ENCODE data around the gene MET.

MET gene

DNA sequence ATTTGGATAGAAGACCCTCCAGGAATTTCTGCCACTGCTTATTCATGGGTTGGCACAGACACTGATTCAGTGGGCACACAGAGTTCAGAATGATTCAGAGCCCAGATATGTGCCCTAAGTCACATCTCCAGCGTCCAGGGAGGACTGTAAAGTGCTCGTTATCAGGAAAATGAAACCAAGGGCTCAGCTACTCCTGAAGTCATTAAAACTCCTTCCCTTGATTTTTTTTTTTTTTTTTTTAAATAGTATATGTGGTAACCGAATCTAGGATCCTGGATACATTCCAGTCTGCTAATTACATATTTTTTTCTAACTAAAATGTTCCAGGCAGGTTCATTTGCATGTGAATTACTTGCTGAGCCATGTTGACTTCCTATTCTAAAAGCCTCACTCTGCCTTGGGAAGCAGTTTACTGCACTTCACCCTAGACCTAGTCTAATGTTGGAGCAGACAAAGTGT is 34.7 kb downstream of the MET start (continued):
- no peak for TF ChIP-seq ZBTB10 (tag by site-specific recombination; IDR thresholded peaks at IDR 0.05)
- no peak for TF ChIP-seq ZNF529 (tag by site-specific recombination; IDR thresholded peaks at IDR 0.05; ENCODE audit: insufficient replicate concordance)
- TF ChIP-seq ZBTB8A (tag by site-specific recombination; IDR thresholded peaks at IDR 0.05): peak; percentile 53
- TF ChIP-seq, protein P1, sequence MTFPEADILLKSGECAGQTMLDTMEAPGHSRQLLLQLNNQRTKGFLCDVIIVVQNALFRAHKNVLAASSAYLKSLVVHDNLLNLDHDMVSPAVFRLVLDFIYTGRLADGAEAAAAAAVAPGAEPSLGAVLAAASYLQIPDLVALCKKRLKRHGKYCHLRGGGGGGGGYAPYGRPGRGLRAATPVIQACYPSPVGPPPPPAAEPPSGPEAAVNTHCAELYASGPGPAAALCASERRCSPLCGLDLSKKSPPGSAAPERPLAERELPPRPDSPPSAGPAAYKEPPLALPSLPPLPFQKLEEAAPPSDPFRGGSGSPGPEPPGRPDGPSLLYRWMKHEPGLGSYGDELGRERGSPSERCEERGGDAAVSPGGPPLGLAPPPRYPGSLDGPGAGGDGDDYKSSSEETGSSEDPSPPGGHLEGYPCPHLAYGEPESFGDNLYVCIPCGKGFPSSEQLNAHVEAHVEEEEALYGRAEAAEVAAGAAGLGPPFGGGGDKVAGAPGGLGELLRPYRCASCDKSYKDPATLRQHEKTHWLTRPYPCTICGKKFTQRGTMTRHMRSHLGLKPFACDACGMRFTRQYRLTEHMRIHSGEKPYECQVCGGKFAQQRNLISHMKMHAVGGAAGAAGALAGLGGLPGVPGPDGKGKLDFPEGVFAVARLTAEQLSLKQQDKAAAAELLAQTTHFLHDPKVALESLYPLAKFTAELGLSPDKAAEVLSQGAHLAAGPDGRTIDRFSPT (tag by site-specific recombination; IDR thresholded peaks at IDR 0.05): peak; percentile 58; the same call in 1 of the 2 replicates
- TF ChIP-seq, protein P2, sequence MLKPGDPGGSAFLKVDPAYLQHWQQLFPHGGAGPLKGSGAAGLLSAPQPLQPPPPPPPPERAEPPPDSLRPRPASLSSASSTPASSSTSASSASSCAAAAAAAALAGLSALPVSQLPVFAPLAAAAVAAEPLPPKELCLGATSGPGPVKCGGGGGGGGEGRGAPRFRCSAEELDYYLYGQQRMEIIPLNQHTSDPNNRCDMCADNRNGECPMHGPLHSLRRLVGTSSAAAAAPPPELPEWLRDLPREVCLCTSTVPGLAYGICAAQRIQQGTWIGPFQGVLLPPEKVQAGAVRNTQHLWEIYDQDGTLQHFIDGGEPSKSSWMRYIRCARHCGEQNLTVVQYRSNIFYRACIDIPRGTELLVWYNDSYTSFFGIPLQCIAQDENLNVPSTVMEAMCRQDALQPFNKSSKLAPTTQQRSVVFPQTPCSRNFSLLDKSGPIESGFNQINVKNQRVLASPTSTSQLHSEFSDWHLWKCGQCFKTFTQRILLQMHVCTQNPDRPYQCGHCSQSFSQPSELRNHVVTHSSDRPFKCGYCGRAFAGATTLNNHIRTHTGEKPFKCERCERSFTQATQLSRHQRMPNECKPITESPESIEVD (tag by site-specific recombination; IDR thresholded peaks at IDR 0.05): no peak
- TF ChIP-seq WT1 (tag by site-specific recombination; IDR thresholded peaks at IDR 0.05): peak; percentile 70
- no peak for TF ChIP-seq ZNF211 (tag by site-specific recombination; IDR thresholded peaks at IDR 0.05; ENCODE audit: low read depth)
- no peak for TF ChIP-seq ZNF561 (tag by site-specific recombination; IDR thresholded peaks at IDR 0.05; ENCODE audit: borderline replicate concordance)
- no peak for TF ChIP-seq ZNF302 (tag by site-specific recombination; IDR thresholded peaks at IDR 0.05; ENCODE audit: low read depth)
- TF ChIP-seq ZNF24 (tag by site-specific recombination; IDR thresholded peaks at IDR 0.05): no peak
- no peak for TF ChIP-seq ZFHX2 (tag by site-specific recombination; conservative IDR thresholded peaks at IDR 0.05)
- no peak for TF ChIP-seq ZNF449 (tag by site-specific recombination; IDR thresholded peaks at IDR 0.05)
- no peak for TF ChIP-seq CTCF (tag by site-specific recombination; IDR thresholded peaks at IDR 0.05)
- peak; percentile 61; the same call in 1 of the 2 replicates for TF ChIP-seq IKZF3 (tag by site-specific recombination; IDR thresholded peaks at IDR 0.05)
- TF ChIP-seq ZXDB (tag by site-specific recombination; IDR thresholded peaks at IDR 0.05): peak; percentile 68
- no peak for TF ChIP-seq FEZF1 (tag by site-specific recombination; IDR thresholded peaks at IDR 0.05)
- no peak for TF ChIP-seq ZNF138 (tag by site-specific recombination; IDR thresholded peaks at IDR 0.05; ENCODE audit: borderline replicate concordance)
- TF ChIP-seq ZNF654 (tag by site-specific recombination; IDR thresholded peaks at IDR 0.05; ENCODE audit: low read depth): no peak
- no peak for TF ChIP-seq ZIC2 (tag by site-specific recombination; IDR thresholded peaks at IDR 0.05)
- 0 out of 2 replicates have a peak, but pooled peaks have one; percentile 19 for TF ChIP-seq ZBTB11 (tag by site-specific recombination; conservative IDR thresholded peaks at IDR 0.05; ENCODE audit: low read depth)
- TF ChIP-seq ZNF280C (tag by site-specific recombination; IDR thresholded peaks at IDR 0.05): no peak
- TF ChIP-seq ZBTB20 (tag by site-specific recombination; IDR thresholded peaks at IDR 0.05): no peak
- peak; percentile 57; the same call in 1 of the 2 replicates for TF ChIP-seq ZBTB17 (tag by site-specific recombination; IDR thresholded peaks at IDR 0.05)
- no peak for TF ChIP-seq REPIN1 (tag by site-specific recombination; IDR thresholded peaks at IDR 0.05; ENCODE audit: low read depth)

Measured in HEK293 (cell line).